K562 (cell line): Measurements from ENCODE around the gene PCBD2. TPM values are rescaled to one million over a fixed set of nuclear protein-coding genes. Genes with fewer than 3 reads are reported as not detected.

Experiments
- ATAC-seq: fragments of 200-7000 bp; cut with Tn5 transposase; 3 replicates; pipeline ENCODE4 v1.9.1; 2020; ENCODE audit warnings: moderate library complexity
- BruUV-seq: library from RNA; stranded (reverse); fragments of 400-500 nt; replicated peaks from 2 replicates; lab custom pipeline; 2021; lab: Mats Ljungman, UMichigan
- CTCF ChIA-PET: fragments of 300-600 bp; formaldehyde crosslinking; extraction: SDS; loops from one replicate; lab custom pipeline; 2021; ENCODE audit warnings: low intra/inter-chr PET ratio; lab: Yijun Ruan, JAX
- POLR2A ChIA-PET: fragments of 300-600, 350-650 bp; sonication (Branson Sonifier 250); formaldehyde crosslinking; extraction: SDS; loops from one replicate; lab custom pipeline; 2021; ENCODE audit warnings: antibody characterized with exemption, inconsistent platforms; lab: Yijun Ruan, JAX
- DNase-seq, 4 experiments: peaks; one replicate each; pipeline versions ENCODE4 v3.0.0 to v3.0.0-alpha.2; 2011 to 2018; ENCODE audit warnings: low spot score in 3 of 4, mixed read lengths in 3 of 4; ENCODE audit errors: extremely low read depth in 1 of 4
- FAIRE-seq: peaks from 2 replicates; lab custom pipeline; 2011; peaks lifted over from hg19 to GRCh38; lab: Jason Lieb, UNC
- H2AFZ ChIP-seq: 2 replicates; pipeline ENCODE4 v1.6.0; 2011; ENCODE audit warnings: low read depth, low read length, control low read depth, inconsistent platforms
- H3K27ac ChIP-seq: fragments of 200-600 bp; 3 replicates; pipeline ENCODE4 v1.8.0; 2011; ENCODE audit warnings: low read depth, mild to moderate bottlenecking, control low read depth, inconsistent platforms, low read length, moderate library complexity, mixed read lengths; ENCODE audit errors: extremely low read depth
- H3K27me3 ChIP-seq, 2 experiments: fragments of 300-600 bp in 1 of 2; 2 replicates in 1 of 2; 3 replicates in 1 of 2; pipeline versions ENCODE4 v1.6.0 to v1.8.0; 2011; ENCODE audit warnings: inconsistent platforms in 2 of 2, low read length in 2 of 2, mild to moderate bottlenecking in 1 of 2, mixed read lengths in 1 of 2, moderate library complexity in 1 of 2; ENCODE audit not compliant: control insufficient read depth in 2 of 2, insufficient read depth in 2 of 2
- H3K36me3 ChIP-seq: fragments of 300-600 bp; 3 replicates; pipeline ENCODE4 v1.8.0; 2011; ENCODE audit warnings: mild to moderate bottlenecking, low read length, inconsistent platforms; ENCODE audit not compliant: control insufficient read depth, insufficient read depth
- H3K4me1 ChIP-seq, 2 experiments: fragments of 200-600 bp in 1 of 2; replicated peaks in 1 of 2; 2 replicates in 1 of 2; 3 replicates in 1 of 2; pipeline versions ENCODE4 v1.5.1 to v1.8.0; 2011; ENCODE audit warnings: inconsistent platforms in 2 of 2, low read length in 2 of 2, mild to moderate bottlenecking in 1 of 2, mixed read lengths in 1 of 2, moderate library complexity in 1 of 2; ENCODE audit not compliant: control insufficient read depth in 2 of 2, insufficient read depth in 2 of 2
- H3K4me2 ChIP-seq: 2 replicates; pipeline ENCODE4 v1.6.1; 2011; ENCODE audit warnings: low read length, control low read depth, inconsistent platforms, mixed read lengths; ENCODE audit not compliant: insufficient read depth
- H3K4me3 ChIP-seq: fragments of 200-600 bp; sonication (generic), shearing (Covaris generic); 2 replicates; pipeline ENCODE4 v1.5.1; 2016; ENCODE audit warnings: control low read depth, inconsistent platforms
- H3K79me2 ChIP-seq: fragments of 200-600 bp; 3 replicates; pipeline ENCODE4 v1.8.0; 2011; ENCODE audit warnings: low read length, inconsistent platforms; ENCODE audit not compliant: control insufficient read depth, insufficient read depth
- H3K9ac ChIP-seq, 2 experiments: 2 replicates each; pipeline versions ENCODE4 v1.6.0 to v1.6.1; 2011; ENCODE audit warnings: low read depth in 2 of 2, low read length in 2 of 2, control low read depth in 1 of 2, inconsistent platforms in 1 of 2, mild to moderate bottlenecking in 1 of 2, mixed read lengths in 1 of 2; ENCODE audit not compliant: insufficient read depth in 1 of 2
- H3K9me1 ChIP-seq: one replicate; pipeline ENCODE4 v1.6.0; 2011; ENCODE audit warnings: inconsistent platforms, mild to moderate bottlenecking, low read length, moderate library complexity; ENCODE audit not compliant: control insufficient read depth, insufficient read depth
- H3K9me3 ChIP-seq: replicated peaks from 2 replicates; pipeline ENCODE4 v1.5.1; 2011; ENCODE audit warnings: low read depth, low read length, inconsistent platforms; ENCODE audit not compliant: control insufficient read depth, insufficient read depth
- H4K20me1 ChIP-seq: replicated peaks from 2 replicates; pipeline ENCODE4 v1.6.1; 2011; ENCODE audit warnings: low read length, inconsistent platforms, mixed read lengths; ENCODE audit not compliant: control insufficient read depth, insufficient read depth
- CBFB ChIP-seq: sonication (generic); formaldehyde crosslinking; IDR thresholded peaks from 2 replicates; pipeline ENCODE4 v1.4.0; 2020; ENCODE audit warnings: mild to moderate bottlenecking, missing genetic modification reagents
- HDAC1 ChIP-seq, 2 experiments: fragments of 450-650 bp; IDR thresholded peaks; 2 replicates each; pipeline ENCODE4 v1.6.1; 2016 to 2017; ENCODE audit warnings: inconsistent platforms in 1 of 2, mild to moderate bottlenecking in 1 of 2, moderate library complexity in 1 of 2
- HLTF ChIP-seq: fragments of 450-650 bp; IDR thresholded peaks from 2 replicates; pipeline ENCODE4 v1.6.1; 2016
- HMGN3 ChIP-seq: IDR thresholded peaks from 2 replicates; pipeline ENCODE4 v1.6.1; 2011; ENCODE audit warnings: borderline replicate concordance, low read depth, mild to moderate bottlenecking, mixed read lengths, low read length; ENCODE audit not compliant: insufficient read length; ENCODE audit errors: extremely low read depth
- LEF1 ChIP-seq: fragments of 450-650 bp; IDR thresholded peaks from 2 replicates; pipeline ENCODE4 v1.6.1; 2016; ENCODE audit warnings: mild to moderate bottlenecking
- MAFK ChIP-seq: IDR thresholded peaks from 2 replicates; pipeline ENCODE4 v1.6.1; 2011; ENCODE audit warnings: low read length, improper control_type of control experiment
- MTA3 ChIP-seq: fragments of 450-650 bp; formaldehyde crosslinking; IDR thresholded peaks from 2 replicates; pipeline ENCODE4 v1.6.1; 2017; ENCODE audit warnings: mild to moderate bottlenecking, borderline replicate concordance
- POLR3G ChIP-seq: IDR thresholded peaks from 2 replicates; pipeline ENCODE4 v1.6.1; 2011; ENCODE audit not compliant: insufficient read length, insufficient replicate concordance; ENCODE audit errors: extremely low read depth
- RFX5 ChIP-seq: IDR thresholded peaks from 2 replicates; pipeline ENCODE4 v1.6.1; 2011; ENCODE audit warnings: low read depth, mild to moderate bottlenecking, improper control_type of control experiment, low read length
- TRIM24 ChIP-seq, 2 experiments: fragments of 450-650 bp; IDR thresholded peaks; 2 replicates each; pipeline ENCODE4 v1.6.1; 2016
- TSC22D4 ChIP-seq: fragments of 450-650 bp; IDR thresholded peaks from 2 replicates; pipeline ENCODE4 v1.6.1; 2016; ENCODE audit warnings: missing genetic modification characterization, missing biosample characterization, control low read depth
- ZNF589 ChIP-seq: fragments of 200-800 bp; sonication (Bioruptor generic); IDR thresholded peaks from 2 replicates; pipeline ENCODE4 v1.6.1; 2016; ENCODE audit warnings: low read depth, missing genetic modification characterization, missing compliant biosample characterization
- in situ Hi-C: fragments of 300-500 bp; cut with MboI; formaldehyde crosslinking; loops from 4 replicates; pipeline ENCODE4 v1.15.0; 2018; ENCODE audit warnings: inconsistent platforms, mixed read lengths
- intact Hi-C: fragments of 100-400 bp; cut with micrococcal nuclease; formaldehyde crosslinking; loops from 2 replicates; pipeline ENCODE4 v1.14.2; 2022
- polyA plus RNA-seq, 8 experiments: library from polyadenylated mRNA; depleted of rRNA in 4 of 8; stranded (reverse) in 5 of 8; unstranded in 3 of 8; fragments of >200 nt; fragmentation: Nextera tagmentation in 2 of 8; fragmentation: Illumina TruSeq in 1 of 8; extraction: Ambion mirVana in 2 of 8; extraction: Trizol in 1 of 8; gene quantifications; 2 replicates each; pipeline versions ENCODE4 v1.2.1 to v1.2.3, GENCODE V29; 2011 to 2014; ENCODE audit warnings: inconsistent platforms in 1 of 8, missing spikeins in 1 of 8
- total RNA-seq, 7 experiments: library from RNA; depleted of rRNA in 6 of 7; stranded (reverse); fragments of >200 nt in 6 of 7; fragmentation: Illumina TruSeq in 2 of 7; extraction: Trizol in 2 of 7; gene quantifications; 2 replicates each; pipeline versions ENCODE4 v1.2.1 to v1.2.3, GENCODE V29; 2011 to 2021; ENCODE audit warnings: low replicate concordance in 1 of 7
- TF ChIP-seq, protein P1 (sequence below): sonication (generic); formaldehyde crosslinking; IDR thresholded peaks from 2 replicates; pipeline ENCODE4 v1.8.1; 2023; ENCODE audit warnings: mild to moderate bottlenecking, missing genetic modification reagents
- TF ChIP-seq, protein P2 (sequence below): fragments of 200-800 bp; sonication (Bioruptor generic); IDR thresholded peaks from 2 replicates; pipeline ENCODE4 v1.6.1; 2017; ENCODE audit warnings: missing genetic modification characterization, missing compliant biosample characterization
- TF ChIP-seq, protein P3 (sequence below): fragments of 250-450 bp; sonication (Bioruptor Pico); IDR thresholded peaks from 2 replicates; pipeline ENCODE4 v1.4.0; 2020; ENCODE audit warnings: mild to moderate bottlenecking, moderate library complexity, borderline replicate concordance
- TF ChIP-seq, protein P4 (sequence below): fragments of 250-450 bp; sonication (Bioruptor Pico); IDR thresholded peaks from 2 replicates; pipeline ENCODE4 v1.4.0; 2020; ENCODE audit warnings: mild to moderate bottlenecking
- TF ChIP-seq, protein P5 (sequence below): fragments of 250-450 bp; sonication (Bioruptor Pico); IDR thresholded peaks from 2 replicates; pipeline ENCODE4 v1.8.0; 2021; ENCODE audit warnings: borderline replicate concordance, mild to moderate bottlenecking, moderate library complexity; ENCODE audit not compliant: poor library complexity, severe bottlenecking

Gene PCBD2
- total and polyA plus RNA-seq, 9 of the 15 experiments (the other 6 are each of a cell fraction or from before 2014, with no cell fraction given): 5.2 to 13.8 (median 7.8) TPM

DNA sequence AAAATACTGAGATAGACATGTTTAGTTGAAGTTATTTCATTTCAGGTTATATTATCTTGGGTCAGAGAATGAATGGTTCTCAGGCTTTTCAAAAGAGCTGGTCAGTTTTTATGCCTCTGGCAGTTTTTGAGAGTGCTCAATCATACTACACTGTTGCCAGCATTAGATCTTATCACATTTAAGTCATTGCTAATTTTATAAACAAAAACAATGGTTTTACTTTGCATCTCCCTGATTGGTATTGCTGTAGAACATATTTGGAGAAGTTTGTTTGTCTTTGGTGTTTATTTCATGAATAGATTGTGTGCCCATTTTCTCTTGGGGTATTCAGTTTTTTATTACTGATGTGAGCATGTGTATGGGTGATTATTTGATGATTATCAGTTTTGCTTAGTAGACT lies 64.2 kb downstream of the PCBD2 start:
- Histone ChIP-seq H3K9ac (no peak overlapping the region), H3K9me1 (no peaks in the 10 kb centered on the region), H3K27me3 (no peaks in the 10 kb centered on the region), H3K4me1 (no peaks in the 10 kb centered on the region), H3K36me3 (peaks cover 6% of the 10 kb centered on the region; the same call in 2 of the 3 replicates), H2AFZ (no peak overlapping the region), H3K79me2 (no peaks in the 10 kb centered on the region), H3K4me3 (no peak overlapping the region), H4K20me1 (no peaks in the 10 kb centered on the region), H3K4me2 (no peak overlapping the region), H3K9me3 (no peaks in the 10 kb centered on the region), H3K27ac (no peak overlapping the region)
- ChIA-PET CTCF (no interaction called here), POLR2A (no interaction called here)
- FAIRE-seq (no peak), DNase-seq (no peak), ATAC-seq (no peak)
- intact Hi-C loops (no loop called here), in situ Hi-C loops (no loop called here)
- no TSS peak for BruUV-seq
- TF ChIP-seq ZNF589: no peak
- TF ChIP-seq, protein P1, sequence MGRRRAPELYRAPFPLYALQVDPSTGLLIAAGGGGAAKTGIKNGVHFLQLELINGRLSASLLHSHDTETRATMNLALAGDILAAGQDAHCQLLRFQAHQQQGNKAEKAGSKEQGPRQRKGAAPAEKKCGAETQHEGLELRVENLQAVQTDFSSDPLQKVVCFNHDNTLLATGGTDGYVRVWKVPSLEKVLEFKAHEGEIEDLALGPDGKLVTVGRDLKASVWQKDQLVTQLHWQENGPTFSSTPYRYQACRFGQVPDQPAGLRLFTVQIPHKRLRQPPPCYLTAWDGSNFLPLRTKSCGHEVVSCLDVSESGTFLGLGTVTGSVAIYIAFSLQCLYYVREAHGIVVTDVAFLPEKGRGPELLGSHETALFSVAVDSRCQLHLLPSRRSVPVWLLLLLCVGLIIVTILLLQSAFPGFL: no peak
- no peak for TF ChIP-seq MAFK
- TF ChIP-seq, protein P2, sequence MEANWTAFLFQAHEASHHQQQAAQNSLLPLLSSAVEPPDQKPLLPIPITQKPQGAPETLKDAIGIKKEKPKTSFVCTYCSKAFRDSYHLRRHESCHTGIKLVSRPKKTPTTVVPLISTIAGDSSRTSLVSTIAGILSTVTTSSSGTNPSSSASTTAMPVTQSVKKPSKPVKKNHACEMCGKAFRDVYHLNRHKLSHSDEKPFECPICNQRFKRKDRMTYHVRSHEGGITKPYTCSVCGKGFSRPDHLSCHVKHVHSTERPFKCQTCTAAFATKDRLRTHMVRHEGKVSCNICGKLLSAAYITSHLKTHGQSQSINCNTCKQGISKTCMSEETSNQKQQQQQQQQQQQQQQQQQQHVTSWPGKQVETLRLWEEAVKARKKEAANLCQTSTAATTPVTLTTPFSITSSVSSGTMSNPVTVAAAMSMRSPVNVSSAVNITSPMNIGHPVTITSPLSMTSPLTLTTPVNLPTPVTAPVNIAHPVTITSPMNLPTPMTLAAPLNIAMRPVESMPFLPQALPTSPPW (CRISPR knock-in tag): no peak
- TF ChIP-seq MTA3: no peak
- no peak for TF ChIP-seq CBFB
- TF ChIP-seq HDAC1 (IDR thresholded peaks at IDR 0.05): no peak
- TF ChIP-seq, protein P3, sequence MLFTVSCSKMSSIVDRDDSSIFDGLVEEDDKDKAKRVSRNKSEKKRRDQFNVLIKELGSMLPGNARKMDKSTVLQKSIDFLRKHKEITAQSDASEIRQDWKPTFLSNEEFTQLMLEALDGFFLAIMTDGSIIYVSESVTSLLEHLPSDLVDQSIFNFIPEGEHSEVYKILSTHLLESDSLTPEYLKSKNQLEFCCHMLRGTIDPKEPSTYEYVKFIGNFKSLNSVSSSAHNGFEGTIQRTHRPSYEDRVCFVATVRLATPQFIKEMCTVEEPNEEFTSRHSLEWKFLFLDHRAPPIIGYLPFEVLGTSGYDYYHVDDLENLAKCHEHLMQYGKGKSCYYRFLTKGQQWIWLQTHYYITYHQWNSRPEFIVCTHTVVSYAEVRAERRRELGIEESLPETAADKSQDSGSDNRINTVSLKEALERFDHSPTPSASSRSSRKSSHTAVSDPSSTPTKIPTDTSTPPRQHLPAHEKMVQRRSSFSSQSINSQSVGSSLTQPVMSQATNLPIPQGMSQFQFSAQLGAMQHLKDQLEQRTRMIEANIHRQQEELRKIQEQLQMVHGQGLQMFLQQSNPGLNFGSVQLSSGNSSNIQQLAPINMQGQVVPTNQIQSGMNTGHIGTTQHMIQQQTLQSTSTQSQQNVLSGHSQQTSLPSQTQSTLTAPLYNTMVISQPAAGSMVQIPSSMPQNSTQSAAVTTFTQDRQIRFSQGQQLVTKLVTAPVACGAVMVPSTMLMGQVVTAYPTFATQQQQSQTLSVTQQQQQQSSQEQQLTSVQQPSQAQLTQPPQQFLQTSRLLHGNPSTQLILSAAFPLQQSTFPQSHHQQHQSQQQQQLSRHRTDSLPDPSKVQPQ (CRISPR knock-in tag): no peak
- TF ChIP-seq, protein P4, sequence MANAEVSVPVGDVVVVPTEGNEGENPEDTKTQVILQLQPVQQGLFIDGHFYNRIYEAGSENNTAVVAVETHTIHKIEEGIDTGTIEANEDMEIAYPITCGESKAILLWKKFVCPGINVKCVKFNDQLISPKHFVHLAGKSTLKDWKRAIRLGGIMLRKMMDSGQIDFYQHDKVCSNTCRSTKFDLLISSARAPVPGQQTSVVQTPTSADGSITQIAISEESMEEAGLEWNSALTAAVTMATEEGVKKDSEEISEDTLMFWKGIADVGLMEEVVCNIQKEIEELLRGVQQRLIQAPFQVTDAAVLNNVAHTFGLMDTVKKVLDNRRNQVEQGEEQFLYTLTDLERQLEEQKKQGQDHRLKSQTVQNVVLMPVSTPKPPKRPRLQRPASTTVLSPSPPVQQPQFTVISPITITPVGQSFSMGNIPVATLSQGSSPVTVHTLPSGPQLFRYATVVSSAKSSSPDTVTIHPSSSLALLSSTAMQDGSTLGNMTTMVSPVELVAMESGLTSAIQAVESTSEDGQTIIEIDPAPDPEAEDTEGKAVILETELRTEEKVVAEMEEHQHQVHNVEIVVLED (CRISPR knock-in tag): no peak
- TF ChIP-seq TRIM24 (IDR thresholded peaks at IDR 0.05): no peak
- no peak for TF ChIP-seq POLR3G
- no peak for TF ChIP-seq LEF1
- TF ChIP-seq, protein P5, sequence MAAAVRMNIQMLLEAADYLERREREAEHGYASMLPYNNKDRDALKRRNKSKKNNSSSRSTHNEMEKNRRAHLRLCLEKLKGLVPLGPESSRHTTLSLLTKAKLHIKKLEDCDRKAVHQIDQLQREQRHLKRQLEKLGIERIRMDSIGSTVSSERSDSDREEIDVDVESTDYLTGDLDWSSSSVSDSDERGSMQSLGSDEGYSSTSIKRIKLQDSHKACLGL (CRISPR knock-in tag): no peak
- no peak for TF ChIP-seq TSC22D4
- TF ChIP-seq HLTF: no peak
- no peak for TF ChIP-seq HMGN3
- no peak for TF ChIP-seq RFX5
